ENCODE results near the gene ITGB3. TPM values are rescaled to one million over a fixed set of nuclear protein-coding genes. Genes with fewer than 3 reads are reported as not detected.
A peak's percentile ranks its signal among the peaks of the same experiment; 100 is the strongest.

Gene ITGB3
- total RNA-seq, 2 experiments from 2014 or later: not detected

GRCh38 chr17:47301831-47302230 lies 48.2 kb downstream of the ITGB3 start:
- Mint-ChIP-seq H3K4me1 (ENCODE audit: low read depth) (peaks cover 13% of the 10 kb centered on the region), H3K9me3 (peaks cover 5% of the 10 kb centered on the region), H3K27ac (no peak overlapping the region), H3K4me3 (no peak overlapping the region), H3K36me3 (ENCODE audit: low read depth) (no peaks in the 10 kb centered on the region), H3K27me3 (no peaks in the 10 kb centered on the region)
- intact Hi-C loops (cut with micrococcal nuclease): no loop called here
- DNase-seq (no peak), ATAC-seq (no peak)
- TF ChIP-seq, protein P1, sequence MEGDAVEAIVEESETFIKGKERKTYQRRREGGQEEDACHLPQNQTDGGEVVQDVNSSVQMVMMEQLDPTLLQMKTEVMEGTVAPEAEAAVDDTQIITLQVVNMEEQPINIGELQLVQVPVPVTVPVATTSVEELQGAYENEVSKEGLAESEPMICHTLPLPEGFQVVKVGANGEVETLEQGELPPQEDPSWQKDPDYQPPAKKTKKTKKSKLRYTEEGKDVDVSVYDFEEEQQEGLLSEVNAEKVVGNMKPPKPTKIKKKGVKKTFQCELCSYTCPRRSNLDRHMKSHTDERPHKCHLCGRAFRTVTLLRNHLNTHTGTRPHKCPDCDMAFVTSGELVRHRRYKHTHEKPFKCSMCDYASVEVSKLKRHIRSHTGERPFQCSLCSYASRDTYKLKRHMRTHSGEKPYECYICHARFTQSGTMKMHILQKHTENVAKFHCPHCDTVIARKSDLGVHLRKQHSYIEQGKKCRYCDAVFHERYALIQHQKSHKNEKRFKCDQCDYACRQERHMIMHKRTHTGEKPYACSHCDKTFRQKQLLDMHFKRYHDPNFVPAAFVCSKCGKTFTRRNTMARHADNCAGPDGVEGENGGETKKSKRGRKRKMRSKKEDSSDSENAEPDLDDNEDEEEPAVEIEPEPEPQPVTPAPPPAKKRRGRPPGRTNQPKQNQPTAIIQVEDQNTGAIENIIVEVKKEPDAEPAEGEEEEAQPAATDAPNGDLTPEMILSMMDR (IDR thresholded peaks at IDR 0.05): no peak
- ChIA-PET CTCF (interaction anchor here (2.1 kb wide), 1 partner anchor 14 kb away, joined by 8 read pairs; no protein-coding TSS in a partner anchor), POLR2A (no interaction called here)

- Mint-ChIP-seq H3K4me3 (no peak overlapping the region), H3K36me3 (ENCODE audit: low read depth) (no peaks in the 10 kb centered on the region), H3K27ac (no peak overlapping the region), H3K4me1 (ENCODE audit: low read depth) (peaks cover 13% of the 10 kb centered on the region), H3K9me3 (peaks cover 5% of the 10 kb centered on the region), H3K27me3 (no peaks in the 10 kb centered on the region)
- TF ChIP-seq, protein P1 (IDR thresholded peaks at IDR 0.05): no peak
- POLR2A ChIA-PET: no interaction called here
- ATAC-seq: no peak
- intact Hi-C loops (cut with micrococcal nuclease): no loop called here
- no peak for DNase-seq
- CTCF ChIA-PET: interaction anchor here (3.2 kb wide), 1 partner anchor 11 kb away, joined by 13 read pairs; no protein-coding TSS in a partner anchor
Measured at GRCh38 chr17:47304186-47304585, 50.6 kb downstream of the ITGB3 start.

DNA sequence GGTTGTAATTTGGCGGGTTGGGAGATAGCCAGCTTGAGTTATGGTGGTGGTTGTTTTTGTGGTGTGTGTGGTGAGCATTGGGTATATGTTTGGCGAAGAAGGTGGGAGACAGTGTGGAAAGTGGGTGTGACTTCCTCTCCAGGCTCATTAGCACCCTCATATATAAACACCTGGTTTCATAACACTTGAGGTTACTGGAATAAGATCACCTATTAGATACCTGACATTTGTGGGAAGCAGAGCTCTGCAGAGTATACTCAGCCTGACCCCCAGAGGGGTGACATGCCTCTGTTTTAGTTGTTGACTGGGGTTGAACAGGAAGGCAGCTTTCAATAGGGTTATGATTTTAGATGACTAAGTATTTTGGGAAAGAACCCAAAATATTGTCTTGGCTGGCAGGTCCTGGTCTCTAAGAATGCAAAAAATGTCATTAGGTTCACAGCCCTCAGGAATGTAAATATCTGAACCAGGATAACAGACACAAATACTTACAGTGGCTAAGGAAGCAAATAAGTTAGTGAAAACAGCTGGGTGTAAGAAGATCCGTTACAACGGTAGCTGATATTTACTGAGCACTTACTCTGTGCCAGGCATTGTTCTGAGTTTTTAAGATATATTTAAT lies 51.8 kb downstream of the ITGB3 start:
- no peak overlapping the region for H3K4me3 Mint-ChIP-seq
- ATAC-seq (peak; percentile 53), DNase-seq (peak; percentile 12)
- H3K27me3 Mint-ChIP-seq: no peaks in the 10 kb centered on the region
- intact Hi-C loops (cut with micrococcal nuclease): no loop called here
- H3K36me3 Mint-ChIP-seq (ENCODE audit: low read depth): no peaks in the 10 kb centered on the region
- peaks cover 5% of the 10 kb centered on the region for H3K9me3 Mint-ChIP-seq
- CTCF ChIA-PET: interaction anchor here (1.1 to 3.2 kb wide), 3 partner anchors 10 to 77 kb away, joined by 3 to 13 read pairs (median 4); no protein-coding TSS in a partner anchor
- TF ChIP-seq, protein P1 (IDR thresholded peaks at IDR 0.05): no peak
- H3K4me1 Mint-ChIP-seq (ENCODE audit: low read depth): peaks cover 13% of the 10 kb centered on the region
- POLR2A ChIA-PET: no interaction called here
- no peak overlapping the region for H3K27ac Mint-ChIP-seq

DNA sequence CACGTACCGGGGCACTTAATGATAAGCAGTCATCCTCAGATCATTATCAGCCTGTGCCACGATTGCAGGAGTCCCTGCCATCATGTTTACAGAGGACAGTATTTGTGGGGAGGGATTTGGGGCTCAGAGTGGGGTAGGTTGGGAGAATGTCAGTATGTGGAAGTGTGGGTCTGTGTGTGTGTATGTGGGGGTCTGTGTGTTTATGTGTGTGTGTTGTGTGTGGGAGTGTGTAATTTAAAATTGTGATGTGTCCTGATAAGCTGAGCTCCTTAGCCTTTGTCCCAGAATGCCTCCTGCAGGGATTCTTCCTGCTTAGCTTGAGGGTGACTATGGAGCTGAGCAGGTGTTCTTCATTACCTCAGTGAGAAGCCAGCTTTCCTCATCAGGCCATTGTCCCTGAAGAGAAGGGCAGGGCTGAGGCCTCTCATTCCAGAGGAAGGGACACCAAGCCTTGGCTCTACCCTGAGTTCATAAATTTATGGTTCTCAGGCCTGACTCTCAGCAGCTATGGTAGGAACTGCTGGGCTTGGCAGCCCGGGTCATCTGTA lies 56.6 kb downstream of the ITGB3 start:
- POLR2A ChIA-PET: no interaction called here
- Mint-ChIP-seq H3K27ac (no peak overlapping the region), H3K27me3 (no peaks in the 10 kb centered on the region), H3K4me1 (ENCODE audit: low read depth) (peaks cover 9% of the 10 kb centered on the region), H3K36me3 (ENCODE audit: low read depth) (no peaks in the 10 kb centered on the region), H3K9me3 (no peaks in the 10 kb centered on the region), H3K4me3 (no peak overlapping the region)
- ATAC-seq (no peak), DNase-seq (no peak)
- intact Hi-C loops (cut with micrococcal nuclease): no loop called here
- TF ChIP-seq, protein P1 (IDR thresholded peaks at IDR 0.05): no peak
- CTCF ChIA-PET: interaction anchor here (1.2 kb wide), 1 partner anchor 80 kb away, joined by 3 read pairs; no protein-coding TSS in a partner anchor

DNA sequence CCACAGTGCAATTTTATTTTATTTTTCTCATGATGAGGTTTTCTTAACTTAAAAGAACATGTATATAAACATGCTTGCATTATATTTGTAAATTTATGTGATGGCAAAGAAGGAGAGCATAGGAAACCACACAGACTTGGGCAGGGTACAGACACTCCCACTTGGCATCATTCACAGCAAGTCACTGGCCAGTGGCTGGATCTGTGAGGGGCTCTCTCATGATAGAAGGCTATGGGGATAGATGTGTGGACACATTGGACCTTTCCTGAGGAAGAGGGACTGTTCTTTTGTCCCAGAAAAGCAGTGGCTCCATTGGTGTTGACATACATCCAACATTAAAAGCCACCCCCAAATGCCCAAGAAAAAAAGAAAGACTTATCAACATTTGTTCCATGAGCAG lies 57.8 kb downstream of the ITGB3 start:
- H3K36me3 Mint-ChIP-seq (ENCODE audit: low read depth): no peaks in the 10 kb centered on the region
- CTCF ChIA-PET: interaction anchor here (1.5 kb wide), 1 partner anchor 80 kb away, joined by 7 read pairs; no protein-coding TSS in a partner anchor
- TF ChIP-seq, protein P1 (IDR thresholded peaks at IDR 0.05): no peak
- H3K4me3 Mint-ChIP-seq: no peak overlapping the region
- intact Hi-C loops (cut with micrococcal nuclease): no loop called here
- no peaks in the 10 kb centered on the region for H3K27me3 Mint-ChIP-seq
- no peak for DNase-seq
- H3K27ac Mint-ChIP-seq: no peak overlapping the region
- no peaks in the 10 kb centered on the region for H3K9me3 Mint-ChIP-seq
- ATAC-seq: no peak
- no peaks in the 10 kb centered on the region for H3K4me1 Mint-ChIP-seq (ENCODE audit: low read depth)
- POLR2A ChIA-PET: no interaction called here

Measured in activated CD8-positive, alpha-beta T cell treated with anti-CD3 and anti-CD28 coated beads for 36 hours (primary cell).